ENCODE measurements around the gene TTYH3.
"Not testable (repeated sequence)": the region's sequence is repeated elsewhere in the genome, so short reads cannot be mapped to it uniquely, and the experiment has no call there.

The TTYH3 gene, protein sequence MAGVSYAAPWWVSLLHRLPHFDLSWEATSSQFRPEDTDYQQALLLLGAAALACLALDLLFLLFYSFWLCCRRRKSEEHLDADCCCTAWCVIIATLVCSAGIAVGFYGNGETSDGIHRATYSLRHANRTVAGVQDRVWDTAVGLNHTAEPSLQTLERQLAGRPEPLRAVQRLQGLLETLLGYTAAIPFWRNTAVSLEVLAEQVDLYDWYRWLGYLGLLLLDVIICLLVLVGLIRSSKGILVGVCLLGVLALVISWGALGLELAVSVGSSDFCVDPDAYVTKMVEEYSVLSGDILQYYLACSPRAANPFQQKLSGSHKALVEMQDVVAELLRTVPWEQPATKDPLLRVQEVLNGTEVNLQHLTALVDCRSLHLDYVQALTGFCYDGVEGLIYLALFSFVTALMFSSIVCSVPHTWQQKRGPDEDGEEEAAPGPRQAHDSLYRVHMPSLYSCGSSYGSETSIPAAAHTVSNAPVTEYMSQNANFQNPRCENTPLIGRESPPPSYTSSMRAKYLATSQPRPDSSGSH

DNA sequence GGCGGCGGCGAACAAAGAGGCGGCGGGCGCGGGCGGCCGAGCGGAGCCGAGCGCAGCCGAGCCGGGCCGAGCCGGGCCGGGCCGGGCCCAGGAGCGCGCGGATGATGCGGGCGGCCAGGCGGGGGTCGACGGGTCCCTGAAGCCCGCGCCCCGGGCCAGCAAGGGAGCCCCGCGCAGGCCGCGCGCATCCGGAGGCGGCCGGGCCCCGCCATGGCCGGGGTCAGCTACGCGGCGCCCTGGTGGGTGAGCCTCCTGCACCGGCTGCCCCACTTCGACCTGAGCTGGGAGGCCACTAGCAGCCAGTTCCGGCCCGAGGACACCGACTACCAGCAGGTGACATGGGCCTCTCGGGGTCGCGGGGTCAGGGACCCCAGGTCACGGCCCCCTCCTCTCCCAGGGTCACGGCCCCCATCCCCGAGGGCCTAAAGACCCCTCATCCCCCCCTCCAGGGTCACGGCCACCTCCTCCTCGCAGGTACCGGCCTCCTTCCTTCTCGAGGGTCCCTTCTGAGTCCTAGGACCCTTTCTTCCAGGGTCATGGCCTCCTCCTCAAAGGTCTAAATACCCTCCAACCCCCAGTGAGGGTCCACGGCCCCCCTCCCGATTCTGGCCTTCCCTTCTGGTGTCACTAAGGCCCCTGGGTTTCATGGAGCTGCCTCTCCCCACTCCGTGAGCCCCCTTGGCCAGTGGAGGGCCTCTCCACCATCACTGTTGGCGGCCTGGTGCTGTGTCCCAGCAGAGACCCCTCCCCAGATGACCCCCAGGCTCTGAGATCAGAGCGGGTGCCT lies at the start of gene TTYH3:
TSS of gene TTYH3 (plus strand) at position 41 of the 787 bp plus-strand sequence. CDS start at position 211, 170 bp downstream.
- DNase-seq (ENCODE audit: low read depth) = no peak

DNA sequence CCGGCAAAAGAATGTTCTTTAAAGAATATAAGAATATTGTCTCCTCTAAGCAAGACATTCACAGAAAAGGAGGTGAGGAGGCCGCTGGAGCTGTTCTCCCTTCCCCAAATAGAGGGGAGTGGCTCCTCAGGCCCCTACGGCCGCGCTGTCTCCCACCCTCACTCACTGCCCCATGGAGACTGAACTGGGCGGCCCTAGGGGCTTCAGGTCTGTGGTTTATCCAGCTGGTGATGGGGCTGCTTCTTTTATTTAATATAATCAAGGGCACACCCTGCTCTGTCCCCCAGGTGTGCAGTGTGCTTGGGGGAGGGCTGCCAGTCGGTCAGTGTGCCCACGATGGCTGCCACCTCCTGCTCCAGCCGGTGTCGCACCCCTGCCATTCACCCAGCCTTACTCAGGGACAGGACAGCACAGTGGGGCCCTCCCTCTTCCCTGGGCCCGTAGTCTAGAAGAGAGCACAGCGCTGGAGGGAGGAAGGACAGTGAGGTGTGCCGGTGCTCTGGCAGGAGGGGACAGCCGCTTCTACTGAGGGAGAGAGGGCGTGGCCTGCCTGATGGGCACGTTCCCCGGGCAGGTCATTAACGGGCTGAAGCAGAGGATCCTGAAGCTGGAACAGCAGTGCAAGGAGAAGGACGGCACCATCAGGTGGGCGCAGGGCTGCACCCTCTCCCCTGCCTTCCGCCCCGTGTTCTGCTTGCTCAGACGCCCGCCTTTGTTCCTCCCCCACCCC lies 49.6 kb upstream of the TTYH3 start:
- no peak for DNase-seq (ENCODE audit: low read depth)

DNA sequence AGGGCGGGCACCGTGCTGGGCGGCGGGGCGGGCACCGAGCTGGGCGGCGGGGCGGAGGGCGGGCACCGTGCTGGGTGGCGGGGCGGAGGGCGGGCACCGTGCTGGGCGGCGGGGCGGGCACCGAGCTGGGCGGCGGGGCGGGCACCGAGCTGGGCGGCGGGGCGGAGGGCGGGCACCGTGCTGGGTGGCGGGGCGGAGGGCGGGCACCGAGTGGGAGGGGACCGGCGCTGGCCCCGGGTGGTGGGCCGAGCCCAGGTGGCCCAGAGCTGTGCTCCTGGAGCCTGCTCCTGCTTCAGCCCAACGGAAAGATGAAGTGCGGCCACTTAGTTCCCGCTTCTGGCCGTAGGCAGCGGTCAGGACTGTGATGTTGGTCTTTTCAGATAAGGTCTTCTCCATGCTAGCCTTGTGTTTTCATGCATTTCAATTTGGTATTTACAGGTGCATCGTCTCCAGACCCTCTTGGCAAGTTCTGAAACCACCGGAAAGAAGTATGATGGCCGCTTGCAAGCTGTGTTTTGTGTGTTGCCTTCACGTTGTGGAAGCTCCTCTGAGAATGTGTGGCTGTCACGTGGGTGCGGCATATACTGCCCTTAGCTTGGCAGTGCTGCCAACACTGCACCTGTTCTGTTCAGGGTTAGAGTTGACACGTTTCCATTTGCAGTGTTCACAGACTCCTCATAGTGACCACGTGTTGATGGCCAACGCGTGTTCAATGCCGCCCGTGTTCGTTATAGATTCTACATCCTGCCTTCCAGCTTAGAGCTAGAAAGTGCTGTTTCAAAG lies 47.8 kb upstream of the TTYH3 start:
- no peak for DNase-seq (ENCODE audit: low read depth)

DNA sequence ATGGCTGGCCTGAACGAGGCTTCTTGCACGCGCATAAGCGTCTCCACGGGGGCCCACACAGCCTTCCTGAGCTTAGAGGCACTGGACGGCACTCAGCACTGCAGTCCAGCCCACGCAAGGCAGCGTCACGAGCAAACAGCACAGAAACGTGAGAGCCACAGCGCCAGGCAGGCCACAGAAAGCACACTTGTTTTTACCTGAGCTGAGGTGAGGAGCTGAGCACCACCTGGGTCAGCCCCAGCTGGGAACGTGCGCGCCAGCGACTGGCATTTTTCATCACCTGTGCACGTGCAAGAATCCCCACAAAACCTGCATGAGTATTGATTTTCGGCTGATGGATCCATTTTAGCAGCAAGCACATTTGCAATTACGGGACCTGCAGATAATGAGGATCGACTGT lies 46.3 kb upstream of the TTYH3 start:
- DNase-seq (ENCODE audit: low read depth) = no peak

DNA sequence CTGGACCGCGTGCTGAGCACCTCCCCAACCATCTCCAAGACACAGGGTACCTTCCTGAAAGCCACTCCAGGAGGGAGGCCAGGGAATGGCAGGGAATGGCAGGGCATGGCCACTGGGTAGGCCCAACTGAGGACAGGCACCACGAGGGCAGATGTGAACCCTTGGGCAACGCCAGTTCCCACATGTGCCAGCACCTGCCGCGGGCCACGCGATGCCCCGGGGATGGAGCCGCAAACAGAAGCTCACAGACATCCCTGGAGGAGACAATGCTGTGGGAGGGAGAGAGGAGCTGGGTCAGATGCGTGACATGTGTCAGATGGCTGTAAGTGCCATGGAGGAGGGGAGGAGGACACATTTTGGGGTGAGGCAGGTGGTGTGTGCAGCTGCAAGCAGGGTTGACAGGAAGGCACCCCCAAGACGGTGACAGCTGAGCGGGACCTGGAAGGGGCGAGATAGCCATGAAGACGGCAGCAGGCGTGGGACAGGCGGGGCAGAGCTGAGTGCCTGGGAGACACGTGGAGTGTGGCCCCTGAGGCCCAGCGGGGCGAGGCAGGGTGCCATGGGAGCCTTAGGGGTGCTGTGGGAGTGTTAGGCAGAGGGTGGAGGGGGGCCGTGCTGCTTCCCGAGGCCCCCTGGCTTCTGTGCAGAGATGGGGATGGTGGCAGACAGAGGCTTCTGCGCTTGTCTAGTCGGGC lies 45.3 kb upstream of the TTYH3 start:
- no peak for DNase-seq (ENCODE audit: low read depth)

DNA sequence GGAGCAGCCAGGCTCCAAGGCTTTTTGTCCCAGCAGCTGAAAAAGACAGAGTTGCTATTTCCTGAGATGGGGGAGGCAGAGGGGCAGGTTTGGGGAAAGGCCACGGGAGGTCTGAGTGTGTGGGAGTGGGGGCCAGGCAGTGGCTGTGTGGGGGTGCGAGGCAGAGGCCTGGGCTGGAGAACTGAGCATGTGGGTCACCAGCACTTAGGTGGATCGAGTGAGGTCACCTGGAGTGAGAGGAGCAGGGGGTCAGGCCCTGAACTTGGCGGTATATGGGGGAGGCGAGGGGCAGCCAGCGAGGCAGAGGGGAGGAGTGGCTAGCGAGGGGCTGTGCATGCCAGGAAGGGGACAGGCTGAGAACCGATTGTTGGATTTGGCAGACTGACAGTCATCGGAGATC lies 44.7 kb upstream of the TTYH3 start:
- DNase-seq (ENCODE audit: low read depth) = no peak

DNA sequence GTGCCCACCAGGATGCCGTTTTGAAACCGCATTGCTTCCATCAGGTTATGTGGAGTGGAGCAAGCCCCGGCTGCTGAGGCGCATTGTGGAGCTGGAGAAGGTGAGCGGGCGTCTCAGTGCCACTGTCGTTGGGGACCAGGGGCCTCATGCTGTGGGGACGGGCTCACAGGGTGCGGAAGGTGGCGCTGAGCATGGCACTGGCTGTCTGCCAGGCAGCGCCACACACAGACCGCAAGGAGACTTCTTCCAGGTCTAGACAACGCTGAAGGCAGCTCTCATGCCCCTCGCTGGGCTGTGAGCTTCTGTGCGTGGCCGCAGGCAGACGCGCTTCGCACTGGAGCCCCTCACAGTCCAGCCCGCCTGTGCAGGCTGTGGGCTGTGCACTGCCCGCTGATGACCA lies 44.0 kb upstream of the TTYH3 start:
- no peak for DNase-seq (ENCODE audit: low read depth)

DNA sequence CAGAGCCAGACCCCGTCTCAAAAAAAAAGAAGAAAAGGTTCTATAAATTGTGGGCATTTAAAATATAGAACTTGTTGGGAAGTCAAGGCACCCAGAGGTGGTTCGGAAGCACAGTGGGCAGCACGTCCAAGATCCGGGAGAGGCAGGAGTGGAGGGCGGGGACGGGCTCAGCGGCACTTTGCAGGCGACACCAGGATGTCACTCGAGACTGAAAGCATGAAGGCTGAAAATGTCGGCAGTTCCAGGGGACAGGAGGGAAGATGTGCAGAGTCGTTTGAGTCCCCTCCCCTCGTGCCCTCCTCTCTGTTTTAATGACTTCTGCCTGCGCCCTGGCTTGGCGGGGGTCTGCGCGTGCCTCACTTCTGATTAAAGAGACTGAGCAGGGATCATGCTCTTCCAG lies 42.4 kb upstream of the TTYH3 start:
- DNase-seq (ENCODE audit: low read depth) = no peak

DNA sequence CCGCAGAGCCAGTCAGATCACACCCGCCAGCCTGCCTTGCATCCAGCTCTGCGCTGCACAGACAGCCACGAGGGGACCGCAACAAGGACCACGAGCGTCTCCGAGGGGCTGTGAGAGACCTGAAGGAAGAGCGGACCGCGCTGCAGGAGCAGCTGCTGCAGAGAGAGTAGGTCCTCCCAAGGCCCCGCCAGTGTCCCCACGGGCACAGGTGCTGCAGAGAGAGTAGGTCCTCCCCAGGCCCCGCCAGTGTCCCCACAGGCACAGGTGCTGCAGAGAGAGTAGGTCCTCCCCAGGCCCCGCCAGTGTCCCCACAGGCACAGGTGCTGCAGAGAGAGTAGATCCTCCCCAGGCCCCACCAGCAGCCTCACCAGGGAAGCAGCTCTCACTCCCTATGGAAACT lies 41.8 kb upstream of the TTYH3 start:
- DNase-seq (ENCODE audit: low read depth) = not testable (repeated sequence)

DNA sequence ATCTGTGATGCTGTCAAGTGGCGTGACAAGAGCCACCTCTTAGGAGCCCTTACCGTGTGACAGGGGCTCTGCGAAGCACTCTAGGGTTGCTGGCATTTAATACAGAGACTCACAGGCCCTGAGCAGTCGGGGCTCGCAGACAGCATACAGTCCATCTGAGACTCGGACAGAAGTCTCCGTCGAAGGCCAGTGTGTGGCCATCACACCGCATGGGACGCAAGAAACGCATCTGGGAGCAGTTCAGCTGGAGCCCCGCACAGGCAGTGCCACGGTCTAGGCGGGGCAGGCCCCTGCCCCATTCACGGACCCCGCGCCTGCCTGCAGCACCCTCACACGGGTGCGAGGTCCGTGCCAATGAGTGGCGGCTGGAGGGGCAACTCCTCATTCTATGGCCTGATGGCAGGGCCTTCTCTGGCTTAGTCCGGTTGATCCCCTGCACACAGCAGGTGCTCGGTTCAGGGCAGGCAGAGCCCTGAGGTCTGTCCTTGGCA lies 39.4 kb upstream of the TTYH3 start:
- DNase-seq (ENCODE audit: low read depth) = no peak

DNA sequence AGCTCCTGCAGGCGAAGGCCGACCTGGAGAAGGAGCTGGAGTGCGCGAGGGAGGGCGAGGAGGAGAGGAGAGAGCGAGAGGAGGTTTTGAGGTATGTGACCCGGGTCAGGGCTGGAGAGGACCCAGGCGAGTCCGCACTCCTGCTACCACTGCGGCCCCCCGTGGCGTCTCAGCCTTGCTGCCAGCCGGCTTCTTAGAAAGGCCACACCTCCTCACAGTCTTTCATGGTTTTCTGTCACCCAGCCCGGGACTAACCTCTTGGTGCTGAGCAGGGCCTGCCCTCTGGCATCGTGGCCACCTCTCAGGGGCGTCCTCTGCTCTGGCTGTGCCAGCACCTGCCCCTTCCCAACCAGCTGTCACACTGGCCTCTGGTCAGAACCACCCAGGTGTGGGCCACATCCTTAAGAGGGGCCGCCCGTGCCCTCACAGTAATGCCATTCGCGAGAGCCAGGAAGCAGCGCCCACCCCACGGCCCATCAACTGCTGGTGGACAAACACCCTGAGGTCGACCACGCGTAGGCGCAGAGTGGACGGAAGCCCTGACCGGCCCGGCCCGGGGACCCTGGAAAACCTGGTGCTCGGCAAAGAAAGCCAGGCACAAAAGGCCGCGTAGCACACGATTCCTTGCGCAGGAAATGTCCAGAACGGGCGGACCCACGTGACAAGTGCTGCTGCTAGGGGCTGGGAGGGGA lies 38.6 kb upstream of the TTYH3 start:
- no peak for DNase-seq (ENCODE audit: low read depth)

DNA sequence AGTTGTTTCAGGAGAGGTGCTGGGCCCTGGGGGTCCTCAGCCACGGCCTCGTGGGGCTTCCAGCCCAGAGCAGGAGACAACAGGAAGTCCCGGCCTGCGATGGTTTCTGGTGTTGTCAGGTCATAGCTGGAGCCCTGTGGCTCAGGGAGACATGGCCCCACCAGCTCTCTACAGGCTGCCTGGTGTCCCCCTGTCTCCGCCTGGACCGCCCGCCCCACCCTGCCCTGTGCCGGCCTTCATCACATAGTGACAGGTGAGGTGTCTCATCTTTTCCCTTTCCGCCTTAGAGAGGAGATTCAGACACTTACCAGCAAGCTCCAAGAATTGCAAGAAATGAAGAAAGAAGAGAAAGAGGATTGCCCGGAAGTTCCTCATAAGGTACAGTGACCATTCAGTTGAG lies 37.2 kb upstream of the TTYH3 start:
- no peak for DNase-seq (ENCODE audit: low read depth)

DNA sequence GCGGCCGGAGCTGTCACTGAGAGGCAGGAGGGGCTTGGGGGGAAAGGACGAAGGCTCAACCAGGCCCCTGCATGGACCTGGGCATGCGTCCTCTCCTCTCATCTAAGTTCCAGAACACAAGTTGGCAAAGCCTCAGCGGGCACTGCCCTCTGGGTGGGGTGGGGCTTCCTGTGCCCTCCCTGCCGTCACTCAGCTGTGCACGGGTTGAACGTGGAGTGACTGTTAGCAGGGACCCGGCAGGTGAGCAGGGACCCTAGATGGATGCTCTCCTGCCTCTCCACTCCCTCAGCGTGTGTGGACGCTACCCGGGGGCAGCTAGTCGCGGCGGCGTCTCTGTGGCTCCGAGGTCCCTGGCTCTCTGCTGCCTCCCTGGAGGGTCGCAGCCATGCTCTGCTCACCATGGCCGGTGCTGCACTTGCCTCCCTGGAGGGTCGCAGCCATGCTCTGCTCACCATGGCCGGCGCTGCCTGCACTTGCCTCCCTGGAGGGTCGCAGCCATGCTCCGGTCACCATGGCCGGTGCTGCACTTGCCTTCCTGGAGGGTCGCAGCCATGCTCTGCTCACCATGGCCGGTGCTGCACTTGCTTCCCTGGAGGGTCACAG lies 36.4 kb upstream of the TTYH3 start:
- no peak for DNase-seq (ENCODE audit: low read depth)

DNA sequence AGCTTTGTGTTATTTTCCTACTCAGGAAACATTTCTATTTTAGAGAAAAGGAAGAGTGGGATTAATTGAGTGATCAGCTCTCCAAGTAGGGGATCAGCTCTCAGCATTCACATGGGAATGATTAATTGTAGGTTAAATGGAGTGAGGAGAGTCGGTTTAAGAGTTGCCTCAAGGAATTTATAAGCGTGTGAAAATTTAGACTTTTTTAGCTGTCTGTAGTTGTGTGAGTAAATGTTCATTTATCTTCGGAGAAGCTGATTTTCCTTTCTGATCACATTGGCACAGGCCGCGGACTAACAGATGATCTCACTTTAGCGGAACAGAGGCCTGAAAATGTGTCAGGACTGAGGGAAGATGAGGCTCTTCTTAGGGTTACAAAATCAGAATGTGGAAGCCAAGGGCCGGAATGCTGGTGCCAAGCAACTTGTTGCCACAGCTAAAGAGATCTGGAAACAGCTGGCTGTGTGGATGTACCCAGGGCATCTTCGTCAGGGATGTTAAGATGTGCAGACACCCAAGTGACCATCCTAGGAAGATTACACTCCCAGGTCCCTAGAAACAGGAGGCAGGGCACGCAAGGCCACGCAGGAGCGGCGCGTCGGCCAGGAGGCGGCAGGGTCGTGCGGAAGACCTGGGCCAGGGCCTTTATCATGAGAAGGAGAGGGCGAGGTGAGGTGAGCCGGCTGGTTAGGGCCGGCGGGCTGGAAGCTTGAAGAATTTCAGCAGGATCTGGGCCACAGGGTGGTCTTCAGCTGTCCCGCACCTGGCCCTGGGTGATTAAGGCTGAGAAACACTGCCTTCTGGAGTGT lies 35.1 kb upstream of the TTYH3 start:
- no peak for DNase-seq (ENCODE audit: low read depth)

DNA sequence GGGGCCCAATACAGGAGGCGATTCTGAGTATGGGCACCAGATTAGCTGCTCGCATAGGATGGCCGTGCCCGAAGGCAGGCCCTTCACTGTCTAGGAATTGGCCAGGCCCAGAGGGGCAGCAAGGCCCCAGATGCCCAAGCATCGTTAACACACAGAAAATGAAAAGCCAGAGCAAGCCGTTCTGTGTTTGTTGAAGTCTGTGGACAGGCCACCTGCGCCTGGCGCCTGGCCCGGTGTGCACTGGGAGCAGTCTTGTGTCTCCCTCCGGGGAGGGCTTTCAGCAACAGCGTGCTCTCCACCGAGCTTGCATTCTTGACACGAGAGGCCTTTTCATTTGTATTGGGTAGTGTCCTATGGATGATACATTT lies 34.5 kb upstream of the TTYH3 start:
- DNase-seq (ENCODE audit: low read depth) = no peak

DNA sequence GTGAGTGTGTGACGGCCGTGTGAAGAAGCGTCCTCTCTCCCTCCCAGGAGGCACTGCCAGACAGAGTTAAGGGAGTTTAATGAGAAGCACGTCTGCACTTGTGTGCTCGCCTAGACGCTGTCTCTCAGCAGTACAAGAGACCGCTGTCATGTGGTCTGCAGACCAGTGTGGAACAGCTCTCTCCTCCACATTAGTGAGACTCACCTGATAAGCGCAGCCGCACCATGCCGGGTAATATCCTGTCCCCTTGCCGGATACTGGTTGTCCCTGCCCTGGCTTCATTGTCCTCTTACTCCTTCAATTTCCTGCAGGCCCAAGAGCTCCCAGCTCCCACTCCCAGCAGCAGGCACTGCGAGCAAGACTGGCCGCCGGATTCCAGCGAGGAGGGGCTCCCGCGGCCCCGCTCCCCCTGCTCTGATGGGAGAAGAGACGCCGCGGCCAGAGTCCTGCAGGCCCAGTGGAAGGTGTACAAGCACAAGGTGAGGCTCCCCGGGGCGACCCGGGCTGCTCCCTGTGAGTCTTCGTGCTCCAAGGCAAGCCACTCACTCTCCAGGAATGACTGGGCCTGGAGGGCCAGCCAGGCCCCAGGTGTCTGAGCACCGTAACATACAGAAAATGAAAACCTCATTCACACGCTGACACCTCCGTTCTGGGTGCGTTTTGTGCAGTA lies 33.5 kb upstream of the TTYH3 start:
- no peak for DNase-seq (ENCODE audit: low read depth)

DNA sequence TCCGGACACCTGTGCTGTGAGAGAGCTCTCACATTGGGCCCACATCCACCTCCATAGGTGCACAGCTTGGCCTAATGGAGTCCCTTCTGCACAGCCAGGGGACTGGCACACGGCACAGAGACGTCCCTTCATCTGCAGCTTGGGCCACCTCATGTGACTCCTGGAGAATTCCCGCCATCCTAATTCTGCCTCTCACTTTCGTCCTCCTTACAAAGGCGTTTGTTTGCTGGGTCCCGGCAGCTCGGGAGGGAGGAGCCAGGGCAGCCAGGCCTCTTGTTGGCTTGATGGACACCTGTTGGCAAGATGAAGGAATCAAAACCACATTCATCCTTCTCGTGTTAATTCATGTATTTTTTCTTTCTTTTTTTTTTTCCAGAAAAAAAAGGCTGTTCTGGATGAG lies 30.7 kb upstream of the TTYH3 start:
- DNase-seq (ENCODE audit: low read depth) = no peak

DNA sequence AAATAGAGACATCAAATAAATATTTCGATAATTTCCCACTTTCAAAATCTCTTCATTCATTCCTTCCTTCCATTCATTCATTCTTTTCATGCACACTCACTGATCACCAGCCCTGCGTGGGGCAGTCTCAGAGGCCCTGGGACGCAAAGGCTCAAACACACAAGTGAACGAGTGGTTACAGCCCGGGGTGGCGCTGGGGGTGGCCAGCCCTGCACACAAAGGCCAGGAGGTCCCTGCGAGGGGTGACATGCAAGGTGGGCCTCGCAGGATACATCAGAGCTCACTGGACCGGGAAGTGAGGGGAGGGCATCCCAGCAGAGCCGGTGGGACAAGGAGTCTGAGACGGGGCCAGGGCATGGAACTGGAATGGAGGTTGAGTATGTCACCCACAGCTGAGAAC lies 29.9 kb upstream of the TTYH3 start:
- DNase-seq (ENCODE audit: low read depth) = no peak

Data from CMK (cell line).